ENCODE data around the gene MB. TPM values are rescaled to one million over a fixed set of nuclear protein-coding genes. Genes with fewer than 3 reads are reported as not detected.

MB gene
- total and polyA plus RNA-seq, 9 of the 15 experiments (the other 6 are each of a cell fraction or from before 2014, with no cell fraction given), result not detected

- 12% methylated on average over 10 of the region's 13 CpGs for WGBS (ENCODE audit: insufficient coverage, low coverage, missing lambda C conversion rate)
- ATAC-seq, result no peak
- Histone ChIP-seq H2AFZ (ENCODE audit: low read depth, low read length) (no peak overlapping the region), H3K9me1 (ENCODE audit: control insufficient read depth, insufficient read depth, low read length) (no peaks in the 10 kb centered on the region), H3K9me3 (replicated peaks; ENCODE audit: control insufficient read depth, insufficient read depth, low read depth, low read length) (no peaks in the 10 kb centered on the region), H4K20me1 (replicated peaks; ENCODE audit: control insufficient read depth, insufficient read depth, low read length) (no peaks in the 10 kb centered on the region), H3K4me2 (ENCODE audit: insufficient read depth, low read length) (no peak overlapping the region), H3K9ac (ENCODE audit: insufficient read depth in 1 of 2, low read depth in 2 of 2, low read length in 2 of 2) (no peak overlapping the region), H3K4me3 (no peak overlapping the region), H3K27me3 (ENCODE audit: control insufficient read depth in 2 of 2, insufficient read depth in 2 of 2, low read length in 2 of 2) (peaks cover 0 to 22% of the 10 kb centered on the region in 2 experiments; a peak in 2 of 5 replicates), H3K36me3 (ENCODE audit: control insufficient read depth, insufficient read depth, low read length) (no peaks in the 10 kb centered on the region), H3K4me1 (replicated peaks in 1 of 2; ENCODE audit: control insufficient read depth in 2 of 2, insufficient read depth in 2 of 2, low read length in 2 of 2) (peaks cover 0 to 5% of the 10 kb centered on the region in 2 experiments; a peak in 3 of 5 replicates), H3K27ac (ENCODE audit: extremely low read depth, low read depth, low read length) (no peak overlapping the region), H3K79me2 (ENCODE audit: control insufficient read depth, insufficient read depth, low read length) (no peaks in the 10 kb centered on the region)
- no TSS peak for BruUV-seq (replicated peaks)
- no peak for DNase-seq (ENCODE audit: extremely low read depth in 1 of 4, low spot score in 3 of 4)
- FAIRE-seq, result no peak
- ChIA-PET CTCF (ENCODE audit: low intra/inter-chr PET ratio) (no interaction called here), POLR2A (no interaction called here)
- no peak for TF ChIP-seq MYC (IDR thresholded peaks at IDR 0.05; ENCODE audit: low read depth, low read length)
- TF ChIP-seq MYC (CRISPR knock-in tag; IDR thresholded peaks at IDR 0.05; ENCODE audit: borderline replicate concordance, low read depth), result no peak
- no peak for TF ChIP-seq TSHZ1 (CRISPR knock-in tag; IDR thresholded peaks at IDR 0.05)
- no peak for TF ChIP-seq ZC3H4 (CRISPR knock-in tag; IDR thresholded peaks at IDR 0.05; ENCODE audit: borderline replicate concordance)
- TF ChIP-seq, protein P1, sequence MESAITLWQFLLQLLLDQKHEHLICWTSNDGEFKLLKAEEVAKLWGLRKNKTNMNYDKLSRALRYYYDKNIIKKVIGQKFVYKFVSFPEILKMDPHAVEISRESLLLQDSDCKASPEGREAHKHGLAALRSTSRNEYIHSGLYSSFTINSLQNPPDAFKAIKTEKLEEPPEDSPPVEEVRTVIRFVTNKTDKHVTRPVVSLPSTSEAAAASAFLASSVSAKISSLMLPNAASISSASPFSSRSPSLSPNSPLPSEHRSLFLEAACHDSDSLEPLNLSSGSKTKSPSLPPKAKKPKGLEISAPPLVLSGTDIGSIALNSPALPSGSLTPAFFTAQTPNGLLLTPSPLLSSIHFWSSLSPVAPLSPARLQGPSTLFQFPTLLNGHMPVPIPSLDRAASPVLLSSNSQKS (CRISPR knock-in tag; IDR thresholded peaks at IDR 0.05), result no peak
- no peak for TF ChIP-seq NR2C2 (CRISPR knock-in tag; IDR thresholded peaks at IDR 0.05)
- no peak for TF ChIP-seq NR2C2 (tag; IDR thresholded peaks at IDR 0.05)
- no peak for TF ChIP-seq RB1 (IDR thresholded peaks at IDR 0.05; ENCODE audit: low read depth)
- TF ChIP-seq ETS2 (tag; IDR thresholded peaks at IDR 0.05; ENCODE audit: borderline replicate concordance, poor library complexity, severe bottlenecking), result no peak
- TF ChIP-seq CXXC5 (CRISPR knock-in tag; IDR thresholded peaks at IDR 0.05), result no peak
- TF ChIP-seq ELK1 (CRISPR knock-in tag; IDR thresholded peaks at IDR 0.05), result no peak
- TF ChIP-seq CBFB (CRISPR knock-in tag; IDR thresholded peaks at IDR 0.05), result no peak
- TF ChIP-seq SRF (CRISPR knock-in tag; IDR thresholded peaks at IDR 0.05), result no peak
- no peak for TF ChIP-seq FOXA1 (IDR thresholded peaks at IDR 0.05; ENCODE audit: borderline replicate concordance)
- TF ChIP-seq NFXL1 (CRISPR knock-in tag; IDR thresholded peaks at IDR 0.05), result no peak
- in situ Hi-C loops (cut with MboI) (no loop called here), intact Hi-C loops (cut with micrococcal nuclease) (loop anchor here (10.0 kb wide), 1 partner anchor 196 kb away; no protein-coding TSS in a partner anchor)
Measured at GRCh38 chr22:35638410-35638809, 21.3 kb upstream of the MB start.
